Kidney (tissue), 14 donors: ENCODE measurements around the gene THAP8. TPM values are rescaled to one million over a fixed set of nuclear protein-coding genes. Genes with fewer than 3 reads are reported as not detected.

Source experiments
- DNase-seq, 5 donors: peaks; one replicate each; pipeline ENCODE4 v3.0.0-alpha.2; 2013 to 2020
- FAIRE-seq: peaks from 2 replicates; lab custom pipeline; 2012; peaks lifted over from hg19 to GRCh38; lab: Jason Lieb, UNC
- H3K27ac ChIP-seq, 2 donors: one replicate each; pipeline ENCODE4 v1.7.0; 2013; ENCODE audit warnings: low read depth in 2 of 2, low read length in 2 of 2, inconsistent platforms in 1 of 2
- H3K27me3 ChIP-seq: one replicate; pipeline ENCODE4 v1.7.1; 2013; ENCODE audit warnings: low read length, inconsistent platforms; ENCODE audit not compliant: control insufficient read depth, insufficient read depth
- H3K36me3 ChIP-seq, 3 donors: one replicate each; pipeline versions ENCODE4 v1.7.0 to v1.7.1; 2013; ENCODE audit warnings: low read length in 3 of 3, control low read depth in 1 of 3, inconsistent platforms in 1 of 3; ENCODE audit not compliant: insufficient read depth in 3 of 3, control insufficient read depth in 2 of 3
- H3K4me1 ChIP-seq, 3 donors: one replicate each; pipeline versions ENCODE4 v1.7.0 to v1.7.1; 2013; ENCODE audit warnings: low read length in 3 of 3, inconsistent platforms in 1 of 3, low read depth in 1 of 3; ENCODE audit not compliant: control insufficient read depth in 2 of 3, insufficient read depth in 2 of 3
- H3K4me3 ChIP-seq, 3 donors: one replicate each; pipeline versions ENCODE4 v1.7.0 to v1.8.1; 2013; ENCODE audit warnings: low read length in 3 of 3, control low read depth in 1 of 3, inconsistent platforms in 1 of 3
- H3K9ac ChIP-seq, 3 donors: one replicate each; pipeline versions ENCODE4 v1.7.0 to v1.7.1; 2013; ENCODE audit warnings: low read length in 3 of 3, control low read depth in 1 of 3, inconsistent platforms in 1 of 3
- H3K9me3 ChIP-seq, 3 donors: one replicate each; pipeline versions ENCODE4 v1.7.0 to v1.7.1; 2013; ENCODE audit warnings: low read length in 3 of 3, control low read depth in 1 of 3, inconsistent platforms in 1 of 3; ENCODE audit not compliant: control insufficient read depth in 2 of 3, insufficient read depth in 1 of 3
- CTCF ChIP-seq: IDR thresholded peaks from 3 replicates; pipeline ENCODE4 v1.5.1; 2012; ENCODE audit warnings: mild to moderate bottlenecking, moderate library complexity, borderline replicate concordance; ENCODE audit not compliant: insufficient read depth; ENCODE audit errors: extremely low read depth
- intact Hi-C: fragments of 100-400 bp; cut with DNase I; formaldehyde crosslinking; loops from one replicate; pipeline ENCODE4 v1.11.1; 2022
- polyA plus RNA-seq: library from polyadenylated mRNA; stranded (reverse); fragments of 350-450 nt; fragmentation: Illumina TruSeq; extraction: RNeasy Lipid Tissue Mini Kit (QIAGEN cat#74804); gene quantifications from one replicate; pipeline ENCODE4 v1.2.3, GENCODE V29; 2014; ENCODE audit warnings: low read depth, low replicate concordance; ENCODE audit not compliant: insufficient read depth
- total RNA-seq: library from RNA; stranded (reverse); fragmentation: NEBNext Ultra II Directional; extraction: Animal tissue kit (Norgen Biotek cat#: 25700); gene quantifications from one replicate; pipeline ENCODE4 v1.2.1, GENCODE V29; 2021
- donor health status: control.
- donor health status: control.
- donor health status: control.
- donor health status: control.
- donor health status: control.
- donor health status: DM: yes; HTN: yes; CAD: no.
- donor health status: Normal renal cell carcinoma (clear cell type).

THAP8 gene
- total and polyA plus RNA-seq, 2 donors from 2014 or later, result 3.7 to 10.3 TPM

GRCh38 chr19:35990156-35990555 is 63.9 kb downstream of the THAP8 start:
- H3K27me3 ChIP-seq, result no peaks in the 10 kb centered on the region
- TF ChIP-seq CTCF, result no peak
- H3K9ac ChIP-seq, result no peak overlapping the region
- intact Hi-C loops, result no loop called here
- no peak overlapping the region for H3K27ac ChIP-seq
- no peak for FAIRE-seq
- no peaks in the 10 kb centered on the region for H3K9me3 ChIP-seq
- peaks cover 0 to 3% (median 0%) of the 10 kb centered on the region in 3 donors for H3K4me1 ChIP-seq
- DNase-seq, result no peak
- no peaks in the 10 kb centered on the region for H3K36me3 ChIP-seq
- no peak overlapping the region for H3K4me3 ChIP-seq

GRCh38 chr19:35988824-35989223 is 65.3 kb downstream of the THAP8 start:
- H3K27ac ChIP-seq, result no peak overlapping the region
- no peak for FAIRE-seq
- no peak for TF ChIP-seq CTCF
- H3K27me3 ChIP-seq, result no peaks in the 10 kb centered on the region
- DNase-seq, result no peak
- no peak overlapping the region for H3K4me3 ChIP-seq
- no peaks in the 10 kb centered on the region for H3K4me1 ChIP-seq
- intact Hi-C loops, result no loop called here
- no peaks in the 10 kb centered on the region for H3K9me3 ChIP-seq
- H3K36me3 ChIP-seq, result no peaks in the 10 kb centered on the region
- no peak overlapping the region for H3K9ac ChIP-seq

GRCh38 chr19:35987571-35987896 is 66.6 kb downstream of the THAP8 start:
- Histone ChIP-seq H3K4me3 (no peak overlapping the region), H3K9me3 (no peaks in the 10 kb centered on the region), H3K36me3 (no peaks in the 10 kb centered on the region), H3K9ac (no peak overlapping the region), H3K4me1 (no peaks in the 10 kb centered on the region), H3K27ac (no peak overlapping the region), H3K27me3 (no peaks in the 10 kb centered on the region)
- intact Hi-C loops, result no loop called here
- DNase-seq (no peak), FAIRE-seq (no peak)
- no peak for TF ChIP-seq CTCF
